Measurements from ENCODE around the gene SLC18A3. TPM values are rescaled to one million over a fixed set of nuclear protein-coding genes. Genes with fewer than 3 reads are reported as not detected.

SLC18A3 gene
- total RNA-seq, 4 donors from 2014 or later: not detected

GRCh38 chr10:49645871-49646870, 36.1 kb downstream of the SLC18A3 start:
- no peak overlapping the region for H3K4me3 ChIP-seq (ENCODE audit: low read depth, poor library complexity, severe bottlenecking)
- intact Hi-C loops (cut with DNase I; ENCODE audit: low total_unique reads): no loop called here
- DNase-seq (ENCODE audit: low spot score in 2 of 2): peak in 1 of 2 donors; percentile 77
- 46 to 66% methylated on average over 15 to 16 of the region's 22 CpGs for WGBS, 2 donors
- TF ChIP-seq CTCF (IDR thresholded peaks at IDR 0.05) (no peak), POLR2A (IDR thresholded peaks at IDR 0.05) (no peak)

GRCh38 chr10:49647554-49647953, 37.4 kb downstream of the SLC18A3 start:
- WGBS, 2 donors: 78% methylated on average over 4 of the region's 4 CpGs
- no peak overlapping the region for H3K4me3 ChIP-seq (ENCODE audit: low read depth, poor library complexity, severe bottlenecking)
- TF ChIP-seq CTCF (IDR thresholded peaks at IDR 0.05) (no peak), POLR2A (IDR thresholded peaks at IDR 0.05) (no peak)
- intact Hi-C loops (cut with DNase I; ENCODE audit: low total_unique reads): no loop called here
- DNase-seq (ENCODE audit: low spot score in 2 of 2): no peak

GRCh38 chr10:49647985-49648795, 38.1 kb downstream of the SLC18A3 start:
- WGBS, 2 donors: 66 to 69% methylated on average over 18 of the region's 18 CpGs
- H3K4me3 ChIP-seq (ENCODE audit: low read depth, poor library complexity, severe bottlenecking): no peak overlapping the region
- TF ChIP-seq CTCF (IDR thresholded peaks at IDR 0.05) (no peak), POLR2A (IDR thresholded peaks at IDR 0.05) (no peak)
- peak in 1 of 2 donors; percentile 76 for DNase-seq (ENCODE audit: low spot score in 2 of 2)
- intact Hi-C loops (cut with DNase I; ENCODE audit: low total_unique reads): no loop called here

- no peak for TF ChIP-seq POLR2A (IDR thresholded peaks at IDR 0.05)
- no peak for TF ChIP-seq CTCF (IDR thresholded peaks at IDR 0.05)
- H3K4me3 ChIP-seq (ENCODE audit: low read depth, poor library complexity, severe bottlenecking): no peak overlapping the region
- WGBS, 2 donors: 19 to 41% methylated on average over 16 of the region's 17 CpGs
- no peak for DNase-seq (ENCODE audit: low spot score in 2 of 2)
- intact Hi-C loops (cut with DNase I; ENCODE audit: low total_unique reads): no loop called here
These were observed 39.2 kb downstream of the SLC18A3 start for GRCh38 chr10:49649294-49649693.

GRCh38 chr10:49649936-49650723, 40.0 kb downstream of the SLC18A3 start:
- DNase-seq (ENCODE audit: low spot score in 2 of 2): no peak
- 58 to 60% methylated on average over 8 of the region's 8 CpGs for WGBS, 2 donors
- intact Hi-C loops (cut with DNase I; ENCODE audit: low total_unique reads): no loop called here
- no peak for TF ChIP-seq POLR2A (IDR thresholded peaks at IDR 0.05)
- no peak for TF ChIP-seq CTCF (IDR thresholded peaks at IDR 0.05)
- no peak overlapping the region for H3K4me3 ChIP-seq (ENCODE audit: low read depth, poor library complexity, severe bottlenecking)
